ENCODE data around the gene SDHAF3.

- TF ChIP-seq YY1 (IDR thresholded peaks at IDR 0.05; ENCODE audit: low read depth, low read length) (no peak), MAX (IDR thresholded peaks at IDR 0.05) (no peak), SUZ12 (IDR thresholded peaks at IDR 0.05; ENCODE audit: low read length) (no peak), POLR2A (IDR thresholded peaks at IDR 0.05; ENCODE audit: control extremely low read depth in 1 of 2, low read depth in 2 of 2, low read length in 2 of 2) (no peak), E2F6 (IDR thresholded peaks at IDR 0.05) (no peak)
Observed at GRCh38 chr7:97200018-97200417, 82.5 kb downstream of the SDHAF3 start.

Measured in H1 (cell line).